BLaER1 treated with 17β-estradiol and CSF1 and Interleukin-3, amounts not matched to agents 10 nM and 100 nM (cell line): ENCODE data around the gene CALML6.

Experiments used
- H3K27ac ChIP-seq, 11 experiments: shearing (Covaris generic); formaldehyde crosslinking; 2 replicates each; pipeline ENCODE4 v1.8.1; 2022
- H3K27me3 ChIP-seq, 11 experiments: shearing (Covaris generic); formaldehyde crosslinking; 2 replicates each; pipeline ENCODE4 v1.8.1; 2022
- H3K36me3 ChIP-seq, 11 experiments: shearing (Covaris generic); formaldehyde crosslinking; 2 replicates each; pipeline ENCODE4 v1.8.1; 2022
- H3K4me1 ChIP-seq, 10 experiments: shearing (Covaris generic); formaldehyde crosslinking; 2 replicates each; pipeline ENCODE4 v1.8.1; 2022
- H3K4me2 ChIP-seq, 11 experiments: shearing (Covaris generic); formaldehyde crosslinking; 2 replicates each; pipeline ENCODE4 v1.8.1; 2022
- H3K4me3 ChIP-seq, 10 experiments: shearing (Covaris generic); formaldehyde crosslinking; 2 replicates each; pipeline ENCODE4 v1.8.1; 2022
- H3K9ac ChIP-seq, 11 experiments: shearing (Covaris generic); formaldehyde crosslinking; 2 replicates each; pipeline ENCODE4 v1.8.1; 2022
- H3K9me3 ChIP-seq, 11 experiments: shearing (Covaris generic); formaldehyde crosslinking; replicated peaks in 1 of 11; 2 replicates each; pipeline ENCODE4 v1.8.1; 2022
- H4K20me1 ChIP-seq, 11 experiments: shearing (Covaris generic); formaldehyde crosslinking; 2 replicates each; pipeline ENCODE4 v1.8.1; 2022
- Cebpa-rat ChIP-seq, 11 experiments: shearing (Covaris generic); IDR thresholded peaks; 2 replicates each; pipeline ENCODE4 v1.8.1; 2022

CALML6 gene

DNA sequence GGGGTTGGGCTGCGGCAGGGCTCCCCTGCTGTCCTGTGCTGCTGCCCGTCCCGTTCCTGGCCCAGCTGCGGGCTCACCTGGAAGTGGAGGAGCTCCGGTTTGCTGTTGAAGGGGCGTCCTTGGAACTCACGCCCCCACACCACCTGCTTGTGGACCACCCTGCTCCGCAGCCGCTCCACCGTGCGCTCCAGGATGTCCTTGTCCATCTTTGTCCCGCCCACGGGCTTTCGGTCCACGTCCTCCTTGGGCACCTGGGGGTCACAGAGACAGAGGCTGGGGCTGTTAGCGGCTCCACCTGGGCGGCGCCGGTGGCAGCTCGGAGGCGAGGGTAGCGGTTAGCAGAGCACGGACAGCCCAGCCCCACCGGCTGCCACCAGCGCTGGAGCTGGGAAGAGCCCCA is 49.8 kb downstream of the CALML6 start:
- H3K27me3 ChIP-seq, result peaks cover 8 to 21% (median 17%) of the 10 kb centered on the region in 11 experiments; a peak in 19 of 22 replicates
- H3K9me3 ChIP-seq, result no peaks in the 10 kb centered on the region
- TF ChIP-seq Cebpa-rat (IDR thresholded peaks at IDR 0.05), result no peak
- peaks cover 38 to 60% (median 45%) of the 10 kb centered on the region in 10 experiments for H3K4me1 ChIP-seq
- peak overlapping the region in 8 of 11 experiments; percentile 10 to 49 (median 30); a peak in 2 of 22 replicates for H3K4me2 ChIP-seq
- H3K27ac ChIP-seq, result no peak overlapping the region
- H3K36me3 ChIP-seq, result no peaks in the 10 kb centered on the region
- H4K20me1 ChIP-seq, result peaks cover 0 to 11% (median 0%) of the 10 kb centered on the region in 11 experiments; a peak in 3 of 22 replicates
- no peak overlapping the region for H3K4me3 ChIP-seq
- H3K9ac ChIP-seq, result no peak overlapping the region

DNA sequence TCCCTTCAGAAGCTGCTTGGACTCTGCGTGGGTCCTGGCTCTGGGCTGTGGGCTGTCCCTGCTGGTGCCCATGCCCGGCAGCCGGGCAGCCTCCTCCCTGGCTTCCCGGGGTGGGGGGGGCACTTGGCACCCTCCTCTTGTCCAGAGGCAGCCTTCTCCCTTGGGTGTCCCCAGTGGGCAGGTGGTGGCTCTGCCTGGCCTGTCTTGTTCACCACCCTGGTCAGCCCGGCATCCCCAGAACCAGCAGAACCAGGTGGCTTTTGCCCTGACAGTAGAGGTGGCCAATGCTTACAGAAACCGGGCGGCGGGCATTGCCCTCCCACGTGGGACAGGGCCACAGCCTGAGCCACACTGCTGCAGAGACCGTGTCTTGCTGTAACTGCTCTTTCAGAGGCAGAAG is 50.5 kb downstream of the CALML6 start:
- Histone ChIP-seq H3K27me3 (peaks cover 8 to 21% (median 17%) of the 10 kb centered on the region in 11 experiments; a peak in 19 of 22 replicates), H3K36me3 (no peaks in the 10 kb centered on the region), H4K20me1 (peaks cover 0 to 14% (median 0%) of the 10 kb centered on the region in 11 experiments; a peak in 3 of 22 replicates), H3K4me1 (peaks cover 30 to 53% (median 40%) of the 10 kb centered on the region in 10 experiments), H3K27ac (no peak overlapping the region), H3K9ac (no peak overlapping the region), H3K9me3 (no peaks in the 10 kb centered on the region), H3K4me2 (peak overlapping the region in 10 of 11 experiments; percentile 10 to 67 (median 47); a peak in 10 of 22 replicates), H3K4me3 (no peak overlapping the region)
- TF ChIP-seq Cebpa-rat (IDR thresholded peaks at IDR 0.05), result no peak

- H3K4me3 ChIP-seq, result no peak overlapping the region
- no peak overlapping the region for H3K9ac ChIP-seq
- H3K4me1 ChIP-seq, result peaks cover 24 to 46% (median 33%) of the 10 kb centered on the region in 10 experiments
- H3K9me3 ChIP-seq, result no peaks in the 10 kb centered on the region
- peaks cover 8 to 21% (median 17%) of the 10 kb centered on the region in 11 experiments; a peak in 19 of 22 replicates for H3K27me3 ChIP-seq
- H3K36me3 ChIP-seq, result no peaks in the 10 kb centered on the region
- peak overlapping the region; percentile 10 to 67 (median 47); a peak in 20 of 22 replicates for H3K4me2 ChIP-seq
- H3K27ac ChIP-seq, result no peak overlapping the region
- H4K20me1 ChIP-seq, result peaks cover 0 to 14% (median 0%) of the 10 kb centered on the region in 11 experiments; a peak in 3 of 22 replicates
- TF ChIP-seq Cebpa-rat (IDR thresholded peaks at IDR 0.05), result no peak
Measured at GRCh38 chr1:1966071-1966740, 51.1 kb downstream of the CALML6 start.
